ENCODE results near the gene PLP1. TPM values are rescaled to one million over a fixed set of nuclear protein-coding genes. Genes with fewer than 3 reads are reported as not detected.

PLP1 gene
- total and polyA plus RNA-seq, 9 of the 15 experiments (the other 6 are each of a cell fraction or from before 2014, with no cell fraction given): not detected

- Histone ChIP-seq H3K27me3 (ENCODE audit: control insufficient read depth in 2 of 2, insufficient read depth in 2 of 2, low read length in 2 of 2) (peaks cover 7 to 27% of the 10 kb centered on the region in 2 experiments; a peak in 4 of 5 replicates), H3K9me3 (replicated peaks; ENCODE audit: control insufficient read depth, insufficient read depth, low read depth, low read length) (no peaks in the 10 kb centered on the region), H2AFZ (ENCODE audit: low read depth, low read length) (no peak overlapping the region), H3K79me2 (ENCODE audit: control insufficient read depth, insufficient read depth, low read length) (no peaks in the 10 kb centered on the region), H4K20me1 (replicated peaks; ENCODE audit: control insufficient read depth, insufficient read depth, low read length) (no peaks in the 10 kb centered on the region), H3K4me3 (no peak overlapping the region), H3K9me1 (ENCODE audit: control insufficient read depth, insufficient read depth, low read length) (no peaks in the 10 kb centered on the region), H3K9ac (ENCODE audit: insufficient read depth in 1 of 2, low read depth in 2 of 2, low read length in 2 of 2) (no peak overlapping the region), H3K27ac (ENCODE audit: extremely low read depth, low read depth, low read length) (no peak overlapping the region), H3K36me3 (ENCODE audit: control insufficient read depth, insufficient read depth, low read length) (no peaks in the 10 kb centered on the region), H3K4me1 (replicated peaks in 1 of 2; ENCODE audit: control insufficient read depth in 2 of 2, insufficient read depth in 2 of 2, low read length in 2 of 2) (peaks cover 0 to 9% of the 10 kb centered on the region in 2 experiments; a peak in 2 of 5 replicates), H3K4me2 (ENCODE audit: insufficient read depth, low read length) (no peak overlapping the region)
- no peak for ATAC-seq
- no TSS peak for BruUV-seq (replicated peaks)
- in situ Hi-C loops (cut with MboI): no loop called here
- intact Hi-C loops (cut with micrococcal nuclease): no loop called here
- POLR2A ChIA-PET: interaction anchor here (1.0 kb wide), 1 partner anchor 9 kb away, joined by 4 read pairs; no protein-coding TSS in a partner anchor
- WGBS (ENCODE audit: insufficient coverage, low coverage, missing lambda C conversion rate): 0% methylated on average over 2 of the region's 2 CpGs
- DNase-seq (ENCODE audit: extremely low read depth in 1 of 4, low spot score in 3 of 4): no peak
- FAIRE-seq: no peak
- CTCF ChIA-PET (ENCODE audit: low intra/inter-chr PET ratio): no interaction called here
- no peak for TF ChIP-seq ETV6 (IDR thresholded peaks at IDR 0.05; ENCODE audit: borderline replicate concordance in 1 of 2, low read depth in 2 of 2, low read length in 1 of 2)
- no peak for TF ChIP-seq ETV6 (CRISPR knock-in tag; IDR thresholded peaks at IDR 0.05; ENCODE audit: borderline replicate concordance)
- no peak for TF ChIP-seq SP2 (IDR thresholded peaks at IDR 0.05; ENCODE audit: extremely low read depth, low read depth, low read length, poor library complexity, severe bottlenecking)
- no peak for TF ChIP-seq DLX4 (CRISPR knock-in tag; IDR thresholded peaks at IDR 0.05)
- no peak for TF ChIP-seq RBM14 (IDR thresholded peaks at IDR 0.05; ENCODE audit: borderline replicate concordance, insufficient read depth, low read depth, low read length)
- no peak for TF ChIP-seq SIRT6 (IDR thresholded peaks at IDR 0.05; ENCODE audit: low read depth, low read length)
- no peak for TF ChIP-seq ZNF3 (CRISPR knock-in tag; IDR thresholded peaks at IDR 0.05)
- TF ChIP-seq ZBTB11 (CRISPR knock-in tag; IDR thresholded peaks at IDR 0.05): no peak
- TF ChIP-seq HDAC3 (IDR thresholded peaks at IDR 0.05; ENCODE audit: borderline replicate concordance, partially characterized antibody): no peak
- no peak for TF ChIP-seq ETV5 (CRISPR knock-in tag; IDR thresholded peaks at IDR 0.05; ENCODE audit: low read depth)
- no peak for TF ChIP-seq ZNF695 (CRISPR knock-in tag; IDR thresholded peaks at IDR 0.05)
These were observed 51.9 kb downstream of the PLP1 start for GRCh38 chrX:103828529-103828928.
